Measurements from ENCODE around the gene POU6F2.

GRCh38 chr7:39421661-39422060 lies 444.0 kb downstream of the POU6F2 start:
- no peak for TF ChIP-seq POLR2A (IDR thresholded peaks at IDR 0.05)
- TF ChIP-seq, protein P1, sequence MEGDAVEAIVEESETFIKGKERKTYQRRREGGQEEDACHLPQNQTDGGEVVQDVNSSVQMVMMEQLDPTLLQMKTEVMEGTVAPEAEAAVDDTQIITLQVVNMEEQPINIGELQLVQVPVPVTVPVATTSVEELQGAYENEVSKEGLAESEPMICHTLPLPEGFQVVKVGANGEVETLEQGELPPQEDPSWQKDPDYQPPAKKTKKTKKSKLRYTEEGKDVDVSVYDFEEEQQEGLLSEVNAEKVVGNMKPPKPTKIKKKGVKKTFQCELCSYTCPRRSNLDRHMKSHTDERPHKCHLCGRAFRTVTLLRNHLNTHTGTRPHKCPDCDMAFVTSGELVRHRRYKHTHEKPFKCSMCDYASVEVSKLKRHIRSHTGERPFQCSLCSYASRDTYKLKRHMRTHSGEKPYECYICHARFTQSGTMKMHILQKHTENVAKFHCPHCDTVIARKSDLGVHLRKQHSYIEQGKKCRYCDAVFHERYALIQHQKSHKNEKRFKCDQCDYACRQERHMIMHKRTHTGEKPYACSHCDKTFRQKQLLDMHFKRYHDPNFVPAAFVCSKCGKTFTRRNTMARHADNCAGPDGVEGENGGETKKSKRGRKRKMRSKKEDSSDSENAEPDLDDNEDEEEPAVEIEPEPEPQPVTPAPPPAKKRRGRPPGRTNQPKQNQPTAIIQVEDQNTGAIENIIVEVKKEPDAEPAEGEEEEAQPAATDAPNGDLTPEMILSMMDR (IDR thresholded peaks at IDR 0.05) = no peak
- no peak for TF ChIP-seq POLR2AphosphoS5 (IDR thresholded peaks at IDR 0.05)
- no peak for TF ChIP-seq EP300 (IDR thresholded peaks at IDR 0.05)

Data from upper lobe of left lung (tissue), 4 donors.